Stimulated activated memory B cell treated with anti-CD40 and anti-IgM and Interleukin-4, amounts not matched to agents 10 μg/mL and 1 μg/mL and 100 μg/mL, for 72 hours (primary cell): ENCODE measurements around the gene KIZ.
A peak's percentile ranks its signal among the peaks of the same experiment; 100 is the strongest.

Source experiments
- ATAC-seq: fragments of 150-1000 bp; cut with Tn5 transposase; 2 replicates; pipeline ENCODE4 v1.10.0; 2021
- H3K27ac Mint-ChIP-seq: one replicate; pipeline ENCODE4 v1.8.0; 2022; ENCODE audit warnings: mild to moderate bottlenecking, mixed read lengths
- H3K27me3 Mint-ChIP-seq: one replicate; pipeline ENCODE4 v1.8.0; 2022; ENCODE audit warnings: mixed read lengths
- H3K36me3 Mint-ChIP-seq: one replicate; pipeline ENCODE4 v1.8.0; 2022; ENCODE audit warnings: mixed read lengths
- H3K4me1 Mint-ChIP-seq: one replicate; pipeline ENCODE4 v1.8.0; 2022; ENCODE audit warnings: mixed read lengths
- H3K4me3 Mint-ChIP-seq: one replicate; pipeline ENCODE4 v1.8.0; 2022; ENCODE audit warnings: mild to moderate bottlenecking, moderate library complexity, mixed read lengths
- H3K9me3 Mint-ChIP-seq: one replicate; pipeline ENCODE4 v1.8.0; 2022; ENCODE audit warnings: mixed read lengths

KIZ gene

DNA sequence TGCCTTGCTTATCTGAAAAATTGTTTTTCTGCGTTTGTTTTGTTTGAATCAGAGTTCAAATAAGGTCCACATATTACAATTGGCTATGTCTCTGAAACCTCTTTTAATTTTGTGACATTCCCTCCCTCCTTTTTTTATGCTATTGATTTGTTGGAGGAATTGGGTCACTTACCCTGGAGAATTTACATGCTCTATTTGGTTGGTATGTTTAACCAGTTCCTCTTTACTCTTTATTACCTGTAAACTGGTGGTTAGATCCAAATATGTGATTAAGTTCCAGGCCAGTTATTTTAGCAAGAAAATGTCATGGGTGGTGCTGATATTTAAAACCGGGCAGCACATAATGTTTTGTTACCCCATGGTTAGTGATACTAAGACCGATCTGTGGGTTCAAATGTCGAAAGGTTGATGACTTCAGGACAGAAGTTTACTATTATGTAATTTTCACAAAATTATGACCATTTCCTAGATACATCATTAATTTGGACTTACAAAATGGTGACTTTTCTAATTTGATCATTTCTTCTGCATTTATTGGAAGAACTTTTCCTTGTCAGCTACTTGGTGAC is 77.3 kb downstream of the KIZ start:
- Mint-ChIP-seq H3K4me3 (no peak overlapping the region), H3K27me3 (no peaks in the 10 kb centered on the region), H3K4me1 (no peaks in the 10 kb centered on the region), H3K36me3 (peaks cover 19% of the 10 kb centered on the region), H3K9me3 (no peaks in the 10 kb centered on the region), H3K27ac (no peak overlapping the region)
- ATAC-seq: no peak

DNA sequence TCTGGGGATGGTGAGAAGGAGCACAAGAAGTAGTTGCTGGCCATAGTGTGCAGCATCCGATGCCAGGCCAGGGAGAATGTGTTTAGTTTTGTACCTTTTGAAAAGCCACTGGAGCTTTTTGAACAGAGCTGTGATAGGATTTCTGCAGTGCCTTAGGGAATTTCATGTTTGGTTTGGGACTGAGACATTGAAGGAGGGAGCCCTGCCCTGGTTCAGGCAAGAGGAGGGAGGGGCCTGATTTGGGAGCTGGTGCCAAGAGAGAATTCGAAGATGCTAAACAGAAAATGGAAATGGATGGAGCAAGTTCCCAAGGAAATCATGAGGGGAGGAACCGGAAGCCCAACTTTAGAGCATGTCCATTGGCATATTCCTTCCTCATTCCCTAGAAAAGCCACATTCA is 80.7 kb downstream of the KIZ start:
- no peaks in the 10 kb centered on the region for H3K4me1 Mint-ChIP-seq
- no peak overlapping the region for H3K4me3 Mint-ChIP-seq
- ATAC-seq: no peak
- H3K9me3 Mint-ChIP-seq: no peaks in the 10 kb centered on the region
- H3K27ac Mint-ChIP-seq: no peak overlapping the region
- H3K27me3 Mint-ChIP-seq: no peaks in the 10 kb centered on the region
- H3K36me3 Mint-ChIP-seq: peaks cover 19% of the 10 kb centered on the region

DNA sequence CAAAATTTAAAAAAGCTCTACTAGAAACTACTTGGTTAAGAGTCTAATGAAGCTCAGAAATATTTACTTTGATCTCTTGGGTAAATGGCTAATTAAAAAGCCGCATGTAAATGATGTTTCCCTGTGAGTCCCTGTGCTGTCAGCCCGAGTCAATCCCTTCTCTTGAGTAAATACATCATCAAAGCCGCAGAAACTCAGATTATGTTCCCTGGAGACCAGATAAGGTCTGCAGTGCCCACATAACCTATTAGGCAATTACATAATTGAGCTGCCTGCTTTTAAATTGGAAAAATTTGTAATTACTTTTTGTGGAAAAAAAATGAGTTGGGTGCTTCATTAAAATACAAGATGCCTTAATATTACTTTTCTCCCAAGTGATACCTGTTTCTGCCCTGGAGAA is 83.1 kb downstream of the KIZ start:
- Mint-ChIP-seq H3K27ac (no peak overlapping the region), H3K36me3 (peaks cover 19% of the 10 kb centered on the region), H3K27me3 (no peaks in the 10 kb centered on the region), H3K9me3 (no peaks in the 10 kb centered on the region), H3K4me1 (no peaks in the 10 kb centered on the region), H3K4me3 (no peak overlapping the region)
- ATAC-seq: no peak

DNA sequence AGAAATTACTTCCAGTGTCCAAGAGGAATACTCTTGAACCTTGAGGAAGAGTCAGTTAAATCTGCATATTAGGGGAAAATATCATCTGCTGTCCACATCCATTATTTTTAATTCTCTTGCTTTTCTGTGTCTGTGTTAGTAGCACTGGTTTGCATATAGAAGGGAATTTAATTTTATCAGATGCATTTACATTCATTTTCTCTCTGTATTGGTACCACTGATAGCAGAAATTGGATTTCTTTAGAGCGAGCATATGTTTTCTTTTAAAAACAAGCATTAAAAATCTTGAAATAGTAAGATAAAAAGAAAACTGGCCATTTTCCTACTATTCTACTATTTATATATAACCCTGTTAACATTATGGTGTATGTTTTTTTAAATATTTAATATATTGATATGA is 83.8 kb downstream of the KIZ start:
- Mint-ChIP-seq H3K36me3 (peaks cover 19% of the 10 kb centered on the region), H3K4me3 (no peak overlapping the region), H3K4me1 (no peaks in the 10 kb centered on the region), H3K27ac (no peak overlapping the region), H3K27me3 (no peaks in the 10 kb centered on the region), H3K9me3 (no peaks in the 10 kb centered on the region)
- ATAC-seq: no peak

DNA sequence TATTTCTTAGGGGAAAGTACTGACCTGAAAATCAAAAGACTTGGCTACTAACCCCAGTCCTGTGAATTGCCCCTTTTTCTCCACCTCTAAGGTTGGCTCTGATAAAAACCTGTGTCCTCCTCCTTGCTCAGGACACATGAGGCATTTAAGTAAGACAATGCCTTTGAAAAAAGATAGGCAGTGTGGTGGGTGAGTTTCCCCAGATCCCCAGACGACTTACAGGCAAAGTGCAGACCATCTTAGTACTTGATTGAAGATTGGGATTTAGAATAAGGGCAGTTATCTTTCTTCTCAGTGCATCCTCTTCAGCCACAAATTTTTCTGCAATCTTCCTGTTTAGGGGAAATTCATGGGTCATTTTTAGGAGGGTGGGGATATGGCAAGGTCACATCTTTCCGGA is 87.8 kb downstream of the KIZ start:
- Mint-ChIP-seq H3K4me3 (no peak overlapping the region), H3K9me3 (no peaks in the 10 kb centered on the region), H3K27me3 (no peaks in the 10 kb centered on the region), H3K36me3 (peaks cover 13% of the 10 kb centered on the region), H3K4me1 (no peaks in the 10 kb centered on the region), H3K27ac (no peak overlapping the region)
- no peak for ATAC-seq

DNA sequence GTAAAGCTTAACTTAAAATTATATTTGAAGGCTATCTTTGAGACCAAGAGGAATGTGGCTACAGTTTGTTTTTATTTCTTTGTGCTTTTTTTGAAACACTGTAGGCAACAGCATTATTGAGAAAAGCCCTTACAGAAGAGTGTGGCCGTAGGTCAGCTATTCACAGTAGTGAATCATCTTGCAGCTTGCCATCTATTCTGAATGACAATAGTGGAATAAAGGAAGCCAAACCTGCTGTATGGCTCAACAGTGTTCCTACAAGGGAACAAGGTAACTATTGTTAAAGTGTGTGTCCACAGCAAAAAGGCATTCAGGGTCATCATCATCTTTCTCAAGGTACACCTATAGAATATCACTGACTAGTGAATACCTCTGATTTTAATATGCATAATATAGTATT is 88.5 kb downstream of the KIZ start:
- Mint-ChIP-seq H3K4me1 (no peaks in the 10 kb centered on the region), H3K9me3 (no peaks in the 10 kb centered on the region), H3K27ac (no peak overlapping the region), H3K27me3 (no peaks in the 10 kb centered on the region), H3K36me3 (peaks cover 15% of the 10 kb centered on the region), H3K4me3 (no peak overlapping the region)
- no peak for ATAC-seq

DNA sequence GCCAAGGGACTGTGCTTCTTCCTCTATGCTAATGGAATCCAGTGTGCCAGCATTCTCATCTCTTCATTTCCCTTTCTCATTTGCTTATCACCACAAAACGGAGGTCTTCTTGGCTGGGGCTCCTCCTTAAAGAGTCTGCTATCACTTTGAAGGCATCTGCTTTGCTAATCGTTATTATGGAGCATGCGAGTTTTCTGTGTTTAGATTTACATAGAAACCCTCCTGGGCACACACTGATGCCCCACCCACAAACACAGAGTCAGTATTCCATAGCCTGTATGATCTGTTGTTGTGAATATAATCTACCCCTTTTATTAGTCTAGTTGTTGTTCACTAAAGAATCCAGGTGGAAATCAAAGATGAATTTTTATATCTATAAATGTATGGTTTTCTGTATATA is 93.8 kb downstream of the KIZ start:
- Mint-ChIP-seq H3K4me1 (no peaks in the 10 kb centered on the region), H3K36me3 (peaks cover 19% of the 10 kb centered on the region), H3K27ac (no peak overlapping the region), H3K9me3 (no peaks in the 10 kb centered on the region), H3K27me3 (no peaks in the 10 kb centered on the region), H3K4me3 (no peak overlapping the region)
- no peak for ATAC-seq

DNA sequence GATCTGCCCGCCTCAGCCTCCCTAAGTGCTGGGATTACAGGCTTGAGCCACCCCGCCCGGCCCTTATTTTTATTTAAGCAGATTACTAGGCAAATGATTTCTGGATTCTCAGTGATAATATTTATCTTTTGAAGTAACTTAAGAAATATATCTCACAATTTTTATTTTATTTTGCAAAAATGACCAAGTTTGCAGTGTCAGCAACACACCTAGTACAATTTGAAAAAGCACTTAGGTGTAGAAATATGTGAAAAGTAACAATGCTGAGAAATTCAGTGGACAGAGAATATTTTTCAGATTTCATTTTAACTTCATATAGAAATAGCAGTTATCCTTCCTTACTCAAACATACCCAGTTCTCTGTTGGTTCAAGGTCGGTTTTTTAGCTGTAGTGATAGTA is 98.3 kb downstream of the KIZ start:
- peaks cover 13% of the 10 kb centered on the region for H3K36me3 Mint-ChIP-seq
- H3K9me3 Mint-ChIP-seq: no peaks in the 10 kb centered on the region
- no peaks in the 10 kb centered on the region for H3K27me3 Mint-ChIP-seq
- ATAC-seq: no peak
- no peak overlapping the region for H3K4me3 Mint-ChIP-seq
- no peak overlapping the region for H3K27ac Mint-ChIP-seq
- peaks cover 8% of the 10 kb centered on the region for H3K4me1 Mint-ChIP-seq

DNA sequence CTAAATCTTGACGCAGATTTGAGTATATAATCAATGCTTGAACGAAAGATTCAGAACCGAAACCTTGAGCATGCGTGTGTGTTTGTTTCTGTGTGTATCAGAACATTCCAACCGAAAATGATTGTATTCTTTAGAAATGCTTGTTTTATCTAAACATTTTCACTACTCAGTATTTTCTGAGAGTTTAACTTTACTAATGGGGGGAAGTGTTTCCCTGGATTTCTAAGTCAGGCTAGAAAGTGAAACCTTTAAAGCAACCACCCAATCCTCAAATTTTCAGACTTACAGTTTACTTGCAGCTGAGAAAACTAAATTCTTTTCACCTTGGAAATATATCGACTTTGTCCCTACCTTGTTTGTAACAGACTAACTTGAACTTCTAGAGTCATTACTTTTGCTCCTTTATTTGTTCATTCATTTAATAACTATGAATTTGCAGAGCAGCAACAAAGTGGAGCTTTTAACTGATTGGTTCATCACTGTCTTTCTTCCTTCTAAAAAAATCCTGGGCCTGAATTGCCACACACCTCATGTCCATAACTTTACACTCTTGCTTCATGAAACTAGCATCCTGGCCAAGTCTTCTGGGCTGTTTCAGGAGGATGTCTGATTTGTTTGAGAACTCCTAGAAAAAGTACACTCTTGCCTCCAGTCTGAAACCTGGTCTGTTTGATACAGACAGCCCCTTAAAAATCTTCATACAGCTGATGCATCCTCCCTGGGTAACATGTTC is 99.5 kb downstream of the KIZ start:
- peaks cover 11% of the 10 kb centered on the region for H3K36me3 Mint-ChIP-seq
- H3K4me3 Mint-ChIP-seq: no peak overlapping the region
- H3K9me3 Mint-ChIP-seq: no peaks in the 10 kb centered on the region
- H3K27ac Mint-ChIP-seq: no peak overlapping the region
- no peaks in the 10 kb centered on the region for H3K27me3 Mint-ChIP-seq
- peaks cover 8% of the 10 kb centered on the region for H3K4me1 Mint-ChIP-seq
- no peak for ATAC-seq

DNA sequence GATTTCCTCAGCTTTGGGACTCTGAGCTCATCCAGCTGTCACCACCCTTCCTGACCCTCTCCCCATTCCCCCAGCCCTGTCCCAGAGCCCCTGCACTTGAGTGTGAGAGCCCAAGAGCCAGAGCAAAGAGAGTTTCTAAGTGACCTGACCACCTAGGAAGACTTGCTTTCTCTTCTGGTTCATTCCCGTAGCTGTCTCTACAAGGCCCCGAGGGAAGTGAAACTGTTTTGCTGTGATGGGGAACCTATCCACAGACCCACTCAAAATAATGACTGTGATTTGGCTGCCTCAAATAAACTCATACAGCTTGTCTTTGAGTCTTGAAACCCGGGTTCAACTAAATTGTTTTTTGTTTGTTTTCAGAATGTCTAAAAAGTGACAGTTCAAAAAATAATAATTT is 102.6 kb downstream of the KIZ start:
- ATAC-seq: peak; percentile 89
- H3K27me3 Mint-ChIP-seq: no peaks in the 10 kb centered on the region
- H3K36me3 Mint-ChIP-seq: peaks cover 19% of the 10 kb centered on the region
- peaks cover 8% of the 10 kb centered on the region for H3K4me1 Mint-ChIP-seq
- no peak overlapping the region for H3K4me3 Mint-ChIP-seq
- peak overlapping the region; percentile 48 for H3K27ac Mint-ChIP-seq
- H3K9me3 Mint-ChIP-seq: no peaks in the 10 kb centered on the region

DNA sequence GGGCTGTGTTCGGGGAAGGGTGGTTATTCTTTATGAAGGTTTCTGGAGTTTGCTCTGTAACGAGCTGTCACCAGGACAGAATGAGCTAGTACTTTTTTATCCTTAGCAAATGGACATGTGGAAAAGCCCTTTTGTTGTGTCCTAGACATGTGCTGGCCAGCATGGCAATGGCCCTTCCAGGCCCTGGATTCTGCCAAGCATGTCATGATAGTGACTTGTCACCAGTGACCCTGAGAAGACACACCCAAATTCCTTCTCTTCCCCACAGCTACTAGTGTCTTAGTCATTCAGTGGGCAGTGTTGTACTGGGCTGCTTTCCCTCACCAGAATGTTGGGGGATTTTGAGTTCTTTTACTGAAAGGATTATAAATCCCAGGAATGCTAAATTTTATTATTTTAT is 103.3 kb downstream of the KIZ start:
- Mint-ChIP-seq H3K36me3 (peaks cover 19% of the 10 kb centered on the region), H3K27me3 (no peaks in the 10 kb centered on the region), H3K9me3 (no peaks in the 10 kb centered on the region), H3K4me1 (peaks cover 8% of the 10 kb centered on the region), H3K4me3 (no peak overlapping the region), H3K27ac (no peak overlapping the region)
- ATAC-seq: no peak

DNA sequence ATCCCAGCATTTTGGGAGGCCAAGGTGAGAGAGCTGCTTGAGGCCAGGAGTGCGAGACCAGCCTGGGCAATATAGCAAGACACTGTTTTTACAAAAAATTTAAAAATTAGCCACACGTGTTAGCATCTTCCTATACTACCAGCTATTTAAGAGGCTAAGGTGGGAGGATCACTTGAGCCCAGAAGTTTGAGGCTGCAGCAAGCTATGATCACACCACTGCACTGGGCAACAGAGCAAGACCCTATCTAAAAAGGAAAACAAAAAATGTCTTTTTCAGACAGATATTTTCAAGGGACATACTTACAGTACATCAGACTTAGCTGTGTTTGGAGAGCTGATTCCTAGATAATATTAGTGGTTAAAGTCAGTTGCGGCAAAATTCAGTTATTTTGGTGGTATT is 104.3 kb downstream of the KIZ start:
- Mint-ChIP-seq H3K36me3 (peaks cover 19% of the 10 kb centered on the region), H3K9me3 (no peaks in the 10 kb centered on the region), H3K4me1 (peaks cover 8% of the 10 kb centered on the region), H3K4me3 (no peak overlapping the region), H3K27me3 (no peaks in the 10 kb centered on the region), H3K27ac (no peak overlapping the region)
- no peak for ATAC-seq

DNA sequence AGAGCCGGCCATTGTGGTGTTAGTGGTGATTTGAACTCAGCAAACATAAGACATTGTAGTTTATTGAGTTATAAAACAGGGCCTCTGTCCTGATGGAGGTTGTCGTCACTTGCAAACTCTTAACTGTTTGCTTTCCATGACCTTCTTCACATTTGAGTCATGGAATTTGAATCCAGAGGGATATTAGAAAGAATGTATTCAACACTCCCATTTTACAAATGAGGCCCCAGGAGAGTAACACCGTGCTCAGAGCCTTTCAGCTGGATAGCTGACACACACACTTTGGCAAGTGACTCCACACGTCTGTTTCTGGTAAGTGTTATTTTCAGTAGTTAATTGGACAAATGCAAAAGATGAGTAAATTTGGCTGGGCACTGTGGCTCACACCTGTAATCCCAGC is 104.8 kb downstream of the KIZ start:
- peaks cover 19% of the 10 kb centered on the region for H3K36me3 Mint-ChIP-seq
- no peak overlapping the region for H3K27ac Mint-ChIP-seq
- H3K4me3 Mint-ChIP-seq: no peak overlapping the region
- H3K27me3 Mint-ChIP-seq: no peaks in the 10 kb centered on the region
- peaks cover 9% of the 10 kb centered on the region for H3K4me1 Mint-ChIP-seq
- H3K9me3 Mint-ChIP-seq: no peaks in the 10 kb centered on the region
- no peak for ATAC-seq

DNA sequence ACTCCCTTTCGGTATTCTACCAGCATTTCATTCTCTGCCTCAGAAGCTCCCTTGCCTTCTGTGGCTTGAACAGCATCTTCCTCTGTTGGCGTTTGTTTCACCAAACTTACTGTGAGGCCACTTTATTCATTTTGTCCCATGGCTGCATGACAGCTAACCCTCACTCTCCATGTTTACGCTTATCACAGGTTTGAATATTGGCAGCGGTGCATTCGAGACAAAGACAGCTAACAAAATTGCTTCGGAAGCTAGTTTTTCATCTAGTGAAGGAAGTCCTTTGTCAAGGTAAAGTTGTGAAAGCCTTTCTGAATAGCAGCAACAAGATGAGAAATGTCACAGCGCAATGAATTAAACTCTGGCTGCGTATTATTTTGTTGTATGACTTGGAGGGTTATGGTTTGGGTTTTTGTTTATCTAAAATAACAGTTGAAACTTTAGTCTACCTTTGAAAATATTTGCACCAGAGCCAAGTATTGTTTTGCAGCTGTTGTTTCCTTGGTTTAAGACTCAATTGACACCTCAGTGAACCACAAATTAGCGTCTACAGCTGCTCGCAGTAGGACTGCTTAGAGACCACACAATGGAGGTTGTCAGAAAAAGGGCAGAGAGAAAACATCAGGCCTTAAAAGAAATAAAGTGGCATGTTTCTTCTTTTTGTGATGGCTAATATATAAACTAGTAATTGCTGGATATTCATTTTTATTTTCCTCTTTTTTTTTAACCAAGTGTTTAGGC is 106.8 kb downstream of the KIZ start:
- no peak overlapping the region for H3K4me3 Mint-ChIP-seq
- H3K36me3 Mint-ChIP-seq: peaks cover 17% of the 10 kb centered on the region
- no peak overlapping the region for H3K27ac Mint-ChIP-seq
- no peaks in the 10 kb centered on the region for H3K9me3 Mint-ChIP-seq
- peaks cover 14% of the 10 kb centered on the region for H3K4me1 Mint-ChIP-seq
- no peaks in the 10 kb centered on the region for H3K27me3 Mint-ChIP-seq
- no peak for ATAC-seq

DNA sequence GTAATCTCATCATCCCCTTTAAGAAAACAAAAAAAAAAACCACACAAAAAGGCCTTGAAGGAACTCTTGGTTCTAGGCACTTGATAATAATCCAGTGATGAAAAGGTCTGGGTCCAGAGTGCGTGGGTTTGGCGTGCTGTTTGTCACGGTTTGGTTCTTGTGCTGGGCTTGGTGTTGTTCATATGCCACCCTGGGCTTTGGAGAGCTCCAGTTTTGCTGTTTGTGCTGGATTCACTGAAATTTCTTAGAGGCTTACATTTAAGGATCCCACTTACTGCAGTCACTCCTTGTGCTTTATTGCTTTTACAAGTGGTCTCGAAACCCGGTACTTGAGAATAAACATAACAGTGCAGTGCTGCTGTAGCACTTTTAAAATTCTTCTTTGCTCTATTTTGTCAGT is 108.4 kb downstream of the KIZ start:
- no peak overlapping the region for H3K4me3 Mint-ChIP-seq
- H3K27me3 Mint-ChIP-seq: no peaks in the 10 kb centered on the region
- peaks cover 6% of the 10 kb centered on the region for H3K4me1 Mint-ChIP-seq
- H3K36me3 Mint-ChIP-seq: peaks cover 32% of the 10 kb centered on the region
- ATAC-seq: no peak
- H3K9me3 Mint-ChIP-seq: no peaks in the 10 kb centered on the region
- H3K27ac Mint-ChIP-seq: no peak overlapping the region
